Ascending aorta (tissue), 2 donors: ENCODE data around the gene HOXC12. TPM values are rescaled to one million over a fixed set of nuclear protein-coding genes. Genes with fewer than 3 reads are reported as not detected.

Experiments
- DNase-seq, 2 donors: peaks; one replicate each; pipeline ENCODE4 v3.0.0-alpha.2; 2019; ENCODE audit warnings: low spot score in 2 of 2
- H3K27ac ChIP-seq, 2 donors: fragments of 200-600 bp; sonication (generic); one replicate each; pipeline ENCODE4 v1.5.1; 2016 to 2017; ENCODE audit warnings: mild to moderate bottlenecking in 1 of 2
- H3K27me3 ChIP-seq: fragments of 200-600 bp; sonication (generic); one replicate; pipeline ENCODE4 v1.5.1; 2017
- H3K36me3 ChIP-seq, 2 donors: fragments of 200-600 bp; sonication (generic); one replicate each; pipeline ENCODE4 v1.5.1; 2016
- H3K4me1 ChIP-seq, 2 donors: fragments of 200-600 bp; sonication (generic); one replicate each; pipeline ENCODE4 v1.5.1; 2016 to 2017; ENCODE audit warnings: mild to moderate bottlenecking in 1 of 2
- H3K4me3 ChIP-seq, 2 donors: fragments of 200-600 bp; sonication (generic); one replicate each; pipeline ENCODE4 v1.5.1; 2016 to 2017; ENCODE audit warnings: mild to moderate bottlenecking in 1 of 2
- H3K9me3 ChIP-seq, 2 donors: fragments of 200-600 bp; sonication (generic); one replicate each; pipeline ENCODE4 v1.5.1; 2016
- intact Hi-C: fragments of 100-400 bp; cut with DNase I; formaldehyde crosslinking; loops from one replicate; pipeline ENCODE4 v1.15.1; 2023
- total RNA-seq: library from RNA; depleted of rRNA; stranded (reverse); fragments of >200 nt; gene quantifications from one replicate; pipeline ENCODE4 v1.1.0, GENCODE V29; 2016
- TF ChIP-seq, protein P1 (sequence below), 3 experiments: fragments of 200-600 bp in 2 of 3; fragments of 450-650 bp in 1 of 3; sonication (generic) in 2 of 3; IDR thresholded peaks; one replicate each; pipeline ENCODE4 v1.5.1; 2016 to 2019; ENCODE audit warnings: antibody characterized with exemption in 3 of 3, mild to moderate bottlenecking in 1 of 3, moderate library complexity in 1 of 3

The HOXC12 gene
- total RNA-seq, 1 donor from 2014 or later = not detected

DNA sequence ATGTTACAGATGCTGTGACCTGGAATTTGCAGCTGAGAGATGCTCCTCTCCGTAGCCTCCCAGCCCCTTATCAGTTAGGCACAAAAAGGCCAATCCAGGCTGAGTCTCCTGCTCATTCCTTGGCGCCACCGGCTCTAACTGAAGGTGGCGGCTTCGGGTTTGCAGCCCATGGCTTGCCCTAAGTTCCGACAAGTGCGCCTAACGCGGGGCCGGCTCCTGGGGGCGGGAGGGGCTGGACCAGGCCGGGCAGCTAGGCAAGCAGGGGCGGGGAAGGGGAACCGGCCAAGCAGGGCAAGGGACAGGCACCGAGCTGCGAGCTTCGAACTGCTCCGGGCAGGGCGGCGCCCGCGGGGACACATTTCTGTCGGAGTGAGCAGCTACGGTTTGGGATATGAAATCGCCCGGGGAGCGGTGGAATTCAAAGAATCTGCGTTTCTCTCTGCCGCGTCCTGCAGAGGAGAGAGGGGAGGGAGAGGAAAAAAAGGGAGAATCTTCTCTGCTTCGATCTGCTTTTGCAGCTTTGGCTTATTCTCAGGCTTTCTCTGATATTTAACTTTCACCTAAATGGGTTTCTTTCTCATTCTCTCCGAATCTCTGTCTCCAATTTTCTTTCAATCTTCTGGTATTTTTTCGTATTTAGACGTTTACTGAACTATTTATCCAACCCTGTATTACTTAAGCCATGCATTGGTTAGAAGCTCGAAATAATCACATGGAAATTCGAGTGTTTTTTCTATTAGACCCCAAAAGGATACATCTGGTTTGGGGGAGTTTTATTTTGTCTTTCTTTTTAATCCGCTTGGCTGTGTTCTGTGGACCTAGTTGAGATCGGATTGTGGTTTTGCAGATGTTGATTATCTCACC lies 1.6 kb upstream of the HOXC12 start:
- H3K27me3 ChIP-seq = peaks cover 76% of the 10 kb centered on the region
- H3K9me3 ChIP-seq = no peaks in the 10 kb centered on the region
- no peak overlapping the region for H3K27ac ChIP-seq
- H3K4me3 ChIP-seq = no peak overlapping the region
- peaks cover 3 to 5% of the 10 kb centered on the region in 2 donors for H3K4me1 ChIP-seq
- DNase-seq = no peak
- TF ChIP-seq, protein P1, sequence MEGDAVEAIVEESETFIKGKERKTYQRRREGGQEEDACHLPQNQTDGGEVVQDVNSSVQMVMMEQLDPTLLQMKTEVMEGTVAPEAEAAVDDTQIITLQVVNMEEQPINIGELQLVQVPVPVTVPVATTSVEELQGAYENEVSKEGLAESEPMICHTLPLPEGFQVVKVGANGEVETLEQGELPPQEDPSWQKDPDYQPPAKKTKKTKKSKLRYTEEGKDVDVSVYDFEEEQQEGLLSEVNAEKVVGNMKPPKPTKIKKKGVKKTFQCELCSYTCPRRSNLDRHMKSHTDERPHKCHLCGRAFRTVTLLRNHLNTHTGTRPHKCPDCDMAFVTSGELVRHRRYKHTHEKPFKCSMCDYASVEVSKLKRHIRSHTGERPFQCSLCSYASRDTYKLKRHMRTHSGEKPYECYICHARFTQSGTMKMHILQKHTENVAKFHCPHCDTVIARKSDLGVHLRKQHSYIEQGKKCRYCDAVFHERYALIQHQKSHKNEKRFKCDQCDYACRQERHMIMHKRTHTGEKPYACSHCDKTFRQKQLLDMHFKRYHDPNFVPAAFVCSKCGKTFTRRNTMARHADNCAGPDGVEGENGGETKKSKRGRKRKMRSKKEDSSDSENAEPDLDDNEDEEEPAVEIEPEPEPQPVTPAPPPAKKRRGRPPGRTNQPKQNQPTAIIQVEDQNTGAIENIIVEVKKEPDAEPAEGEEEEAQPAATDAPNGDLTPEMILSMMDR (IDR thresholded peaks at IDR 0.05) = no peak
- intact Hi-C loops = no loop called here
- no peaks in the 10 kb centered on the region for H3K36me3 ChIP-seq

DNA sequence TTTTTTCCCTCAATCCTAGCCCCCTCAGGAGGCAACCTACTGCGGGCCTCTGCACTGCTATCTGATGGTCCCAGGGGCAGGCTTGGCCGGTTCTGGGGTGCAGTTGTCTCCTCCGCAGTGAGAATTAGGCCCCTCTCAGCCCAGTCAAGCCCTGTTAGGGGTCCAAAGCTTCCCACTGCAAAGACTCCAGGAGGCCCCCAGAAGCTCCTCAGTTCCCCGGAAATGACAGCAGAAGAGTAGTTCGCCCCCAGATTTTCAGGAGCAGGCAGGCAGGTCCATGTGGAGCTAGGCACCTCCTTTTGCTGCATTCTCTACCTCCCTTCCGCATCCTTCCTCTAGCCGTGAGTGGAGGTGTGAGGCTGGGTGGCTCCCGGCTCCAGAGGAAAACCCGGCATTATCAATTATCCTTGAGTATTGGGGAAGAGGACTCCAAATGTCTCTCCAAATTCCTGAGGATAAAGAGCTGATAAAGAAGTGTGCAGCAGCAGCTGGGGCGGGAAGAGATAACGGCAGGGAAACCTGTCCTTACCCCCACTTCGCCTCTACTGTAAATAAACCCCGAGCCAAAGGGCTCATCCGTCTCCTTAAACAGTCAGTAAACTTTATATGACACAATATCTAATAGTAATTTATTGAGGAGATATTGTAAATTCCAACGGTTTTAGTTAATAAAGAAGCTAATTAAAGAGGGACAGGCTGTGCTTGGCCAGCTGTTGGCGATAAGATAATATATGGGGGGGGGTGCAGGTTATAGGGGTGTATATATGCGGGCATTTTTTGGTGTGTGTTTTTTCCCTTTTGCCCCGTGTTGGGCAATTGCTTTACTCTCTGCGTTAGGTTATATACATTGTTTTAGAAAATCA lies 641 bp upstream of the HOXC12 start:
- TF ChIP-seq, protein P1 (IDR thresholded peaks at IDR 0.05) = no peak
- intact Hi-C loops = no loop called here
- Histone ChIP-seq H3K4me1 (peaks cover 3 to 5% of the 10 kb centered on the region in 2 donors), H3K27ac (no peak overlapping the region), H3K27me3 (peaks cover 79% of the 10 kb centered on the region), H3K36me3 (no peaks in the 10 kb centered on the region), H3K9me3 (no peaks in the 10 kb centered on the region), H3K4me3 (no peak overlapping the region)
- DNase-seq = no peak

DNA sequence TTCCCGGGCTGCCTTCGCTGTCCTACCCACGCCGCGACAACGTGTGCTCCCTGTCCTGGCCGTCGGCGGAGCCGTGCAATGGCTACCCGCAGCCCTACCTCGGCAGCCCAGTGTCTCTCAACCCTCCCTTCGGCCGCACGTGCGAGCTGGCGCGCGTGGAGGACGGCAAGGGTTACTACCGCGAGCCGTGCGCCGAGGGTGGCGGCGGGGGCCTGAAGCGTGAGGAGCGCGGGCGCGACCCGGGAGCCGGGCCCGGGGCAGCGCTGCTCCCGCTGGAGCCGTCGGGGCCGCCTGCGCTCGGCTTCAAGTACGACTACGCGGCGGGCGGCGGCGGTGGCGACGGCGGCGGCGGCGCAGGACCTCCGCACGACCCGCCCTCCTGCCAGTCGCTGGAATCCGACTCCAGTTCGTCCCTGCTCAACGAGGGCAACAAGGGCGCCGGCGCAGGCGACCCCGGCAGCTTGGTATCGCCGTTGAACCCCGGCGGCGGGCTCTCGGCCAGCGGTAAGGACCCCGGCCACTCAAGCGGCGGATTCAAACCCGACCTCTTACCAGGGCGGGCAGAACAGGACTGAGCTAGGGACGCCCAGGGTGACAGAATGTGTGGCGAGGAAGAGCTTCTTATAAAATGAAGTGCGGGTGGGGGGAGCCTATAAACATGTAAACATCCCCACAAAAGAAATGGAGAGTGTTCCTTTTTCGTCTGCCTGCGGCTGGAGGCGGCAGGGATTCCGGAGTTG lies 503 bp downstream of the HOXC12 start:
- Histone ChIP-seq H3K4me1 (peaks cover 3 to 5% of the 10 kb centered on the region in 2 donors), H3K36me3 (no peaks in the 10 kb centered on the region), H3K9me3 (no peaks in the 10 kb centered on the region), H3K4me3 (no peak overlapping the region), H3K27me3 (peaks cover 85% of the 10 kb centered on the region), H3K27ac (no peak overlapping the region)
- TF ChIP-seq, protein P1 (IDR thresholded peaks at IDR 0.05) = no peak
- intact Hi-C loops = no loop called here
- DNase-seq = no peak

DNA sequence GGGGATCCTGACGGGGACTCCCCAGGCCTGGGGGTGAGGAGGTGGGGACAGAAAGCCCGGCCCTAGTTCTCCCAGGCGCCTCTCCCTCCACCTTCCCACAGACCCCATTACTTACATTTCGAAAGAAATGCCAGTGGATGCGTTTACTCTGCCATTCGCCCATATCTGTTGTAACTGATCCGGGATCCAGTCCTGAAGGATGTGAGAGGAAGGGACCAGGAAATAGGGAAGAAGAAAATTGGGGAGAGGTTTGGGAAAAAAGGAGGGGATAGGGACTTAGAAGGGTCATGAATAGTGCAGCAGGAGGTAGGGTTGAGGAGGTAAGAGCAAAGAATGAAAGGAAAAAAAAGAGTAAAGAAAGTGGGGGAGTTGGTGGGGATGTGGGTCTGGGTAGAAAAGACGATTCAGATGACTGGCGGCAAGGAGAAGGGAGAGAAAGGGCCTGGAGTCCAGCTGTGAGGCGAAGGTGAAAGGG lies 1.1 kb downstream of the HOXC12 start:
- no peak overlapping the region for H3K4me3 ChIP-seq
- DNase-seq = no peak
- no peaks in the 10 kb centered on the region for H3K9me3 ChIP-seq
- TF ChIP-seq, protein P1 (IDR thresholded peaks at IDR 0.05) = no peak
- intact Hi-C loops = no loop called here
- peaks cover 86% of the 10 kb centered on the region for H3K27me3 ChIP-seq
- no peak overlapping the region for H3K27ac ChIP-seq
- H3K36me3 ChIP-seq = no peaks in the 10 kb centered on the region
- peaks cover 3 to 4% of the 10 kb centered on the region in 2 donors for H3K4me1 ChIP-seq

DNA sequence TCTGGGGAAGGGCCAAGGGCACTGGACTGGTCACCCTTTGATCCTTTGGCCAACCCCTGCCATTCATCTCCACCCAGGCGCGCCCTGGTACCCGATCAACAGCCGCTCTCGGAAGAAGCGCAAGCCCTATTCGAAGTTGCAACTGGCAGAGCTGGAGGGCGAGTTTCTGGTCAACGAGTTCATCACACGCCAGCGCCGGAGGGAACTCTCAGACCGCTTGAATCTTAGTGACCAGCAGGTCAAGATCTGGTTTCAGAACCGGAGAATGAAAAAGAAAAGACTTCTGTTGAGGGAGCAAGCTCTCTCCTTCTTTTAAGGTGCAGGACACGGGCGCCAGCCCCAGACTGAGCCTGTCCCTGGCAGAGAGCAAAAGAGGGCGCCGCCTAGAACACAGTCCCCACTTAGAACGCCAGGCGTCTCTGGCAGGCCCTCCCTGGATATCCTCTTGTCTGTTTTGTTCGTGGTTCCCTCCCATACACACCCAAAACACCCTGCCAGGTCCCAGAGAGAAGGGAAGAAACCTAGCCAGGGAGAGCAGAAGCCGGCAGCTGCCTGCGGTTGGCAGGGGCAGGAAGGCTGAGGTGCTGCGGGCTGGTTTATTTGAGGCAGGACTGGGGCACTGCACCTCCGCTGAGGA lies 1.7 kb downstream of the HOXC12 start:
- no peak for DNase-seq
- peaks cover 88% of the 10 kb centered on the region for H3K27me3 ChIP-seq
- no peak overlapping the region for H3K4me3 ChIP-seq
- intact Hi-C loops = no loop called here
- no peaks in the 10 kb centered on the region for H3K36me3 ChIP-seq
- TF ChIP-seq, protein P1 (IDR thresholded peaks at IDR 0.05) = no peak
- no peaks in the 10 kb centered on the region for H3K9me3 ChIP-seq
- no peak overlapping the region for H3K27ac ChIP-seq
- H3K4me1 ChIP-seq = peaks cover 0 to 3% of the 10 kb centered on the region in 2 donors
